OCI-LY7 (cell line): ENCODE results near the gene HOXB8. TPM values are rescaled to one million over a fixed set of nuclear protein-coding genes. Genes with fewer than 3 reads are reported as not detected.

ENCODE experiments used
- BruUV-seq: library from RNA; stranded (reverse); fragments of 400-500 nt; replicated peaks from 2 replicates; lab custom pipeline; 2021; lab: Mats Ljungman, UMichigan
- CTCF ChIA-PET: fragments of 300-600 bp; sonication (Branson Sonifier 250); formaldehyde crosslinking; loops from one replicate; lab custom pipeline; 2022; ENCODE audit warnings: antibody characterized with exemption; ENCODE audit not compliant: unreplicated experiment; lab: Charles Lee
- POLR2A ChIA-PET: fragments of 300-600 bp; sonication (Branson Sonifier 250); formaldehyde crosslinking; loops from one replicate; lab custom pipeline; 2022; ENCODE audit warnings: antibody characterized with exemption; lab: Charles Lee
- DNase-seq: peaks from one replicate; pipeline ENCODE4 v3.0.0-alpha.2; 2015; ENCODE audit warnings: low spot score
- H2AFZ ChIP-seq: fragments of 200-600 bp; sonication (generic), shearing (Covaris generic); 2 replicates; pipeline ENCODE4 v1.6.1; 2014; ENCODE audit warnings: mild to moderate bottlenecking, antibody characterized with exemption, low read length, moderate library complexity
- H3K27ac ChIP-seq: fragments of 200-600 bp; sonication (generic); 2 replicates; pipeline ENCODE4 v1.5.1; 2014; ENCODE audit warnings: mixed run types, low read depth, mild to moderate bottlenecking, moderate library complexity, low read length, inconsistent platforms; ENCODE audit not compliant: poor library complexity, severe bottlenecking
- H3K36me3 ChIP-seq: fragments of 200-600 bp; sonication (generic); 2 replicates; pipeline ENCODE4 v1.6.1; 2014; ENCODE audit warnings: mild to moderate bottlenecking, antibody characterized with exemption, low read length, moderate library complexity, mixed read lengths; ENCODE audit not compliant: insufficient read depth
- H3K4me1 ChIP-seq: fragments of 200-600 bp; sonication (generic); 2 replicates; pipeline ENCODE4 v1.5.1; 2014; ENCODE audit warnings: mild to moderate bottlenecking, low read length; ENCODE audit not compliant: insufficient read depth, poor library complexity, severe bottlenecking
- H3K4me2 ChIP-seq: fragments of 200-600 bp; sonication (generic); 2 replicates; pipeline ENCODE4 v1.6.1; 2014; ENCODE audit warnings: mild to moderate bottlenecking, low read length
- H3K4me3 ChIP-seq: fragments of 200-600 bp; sonication (generic); 2 replicates; pipeline ENCODE4 v1.5.1; 2014; ENCODE audit warnings: mild to moderate bottlenecking, low read depth, low read length; ENCODE audit not compliant: poor library complexity, severe bottlenecking
- H3K79me2 ChIP-seq: fragments of 200-600 bp; sonication (generic); 2 replicates; pipeline ENCODE4 v1.6.1; 2016; ENCODE audit warnings: low read depth, mild to moderate bottlenecking, low read length, moderate library complexity, mixed read lengths; ENCODE audit not compliant: insufficient read depth
- H3K9me2 ChIP-seq: fragments of 200-600 bp; sonication (generic); 2 replicates; pipeline ENCODE4 v1.6.1; 2016; ENCODE audit warnings: mild to moderate bottlenecking, low read length, mixed read lengths; ENCODE audit not compliant: insufficient read depth
- H3K9me3 ChIP-seq: fragments of 200-600 bp; sonication (generic); 2 replicates; pipeline ENCODE4 v1.6.1; 2014; ENCODE audit warnings: mild to moderate bottlenecking, mixed run types, low read length, mixed read lengths
- H4K20me1 ChIP-seq: fragments of 200-600 bp; sonication (generic); 2 replicates; pipeline ENCODE4 v1.6.1; 2014; ENCODE audit warnings: mild to moderate bottlenecking, antibody characterized with exemption, low read length, moderate library complexity, mixed read lengths; ENCODE audit not compliant: insufficient read depth
- EZH2phosphoT487 ChIP-seq: fragments of 200-600 bp; sonication (generic); IDR thresholded peaks from 2 replicates; pipeline ENCODE4 v1.6.1; 2018; ENCODE audit warnings: low read depth, borderline replicate concordance, mild to moderate bottlenecking, mixed run types, antibody characterized with exemption, low read length, moderate library complexity, mixed read lengths
- intact Hi-C: fragments of 100-400 bp; cut with micrococcal nuclease; formaldehyde crosslinking; loops from one replicate; pipeline ENCODE4 v1.10.0; 2022; ENCODE audit not compliant: unreplicated experiment
- total RNA-seq, 2 experiments: library from RNA; depleted of rRNA in 1 of 2; stranded (reverse); fragments of >200 nt in 1 of 2; shearing (Covaris generic) in 1 of 2; gene quantifications; 2 replicates each; pipeline ENCODE4 v1.2.3, GENCODE V29; 2014 to 2022
- TF ChIP-seq, protein P1 (sequence below): fragments of 200-600 bp; sonication (generic); conservative IDR thresholded peaks from 2 replicates; pipeline ENCODE4 v1.5.1; 2014; ENCODE audit warnings: mild to moderate bottlenecking, antibody characterized with exemption, low read length, moderate library complexity, mixed read lengths

Gene HOXB8
- total RNA-seq, 2 experiments from 2014 or later = not detected

DNA sequence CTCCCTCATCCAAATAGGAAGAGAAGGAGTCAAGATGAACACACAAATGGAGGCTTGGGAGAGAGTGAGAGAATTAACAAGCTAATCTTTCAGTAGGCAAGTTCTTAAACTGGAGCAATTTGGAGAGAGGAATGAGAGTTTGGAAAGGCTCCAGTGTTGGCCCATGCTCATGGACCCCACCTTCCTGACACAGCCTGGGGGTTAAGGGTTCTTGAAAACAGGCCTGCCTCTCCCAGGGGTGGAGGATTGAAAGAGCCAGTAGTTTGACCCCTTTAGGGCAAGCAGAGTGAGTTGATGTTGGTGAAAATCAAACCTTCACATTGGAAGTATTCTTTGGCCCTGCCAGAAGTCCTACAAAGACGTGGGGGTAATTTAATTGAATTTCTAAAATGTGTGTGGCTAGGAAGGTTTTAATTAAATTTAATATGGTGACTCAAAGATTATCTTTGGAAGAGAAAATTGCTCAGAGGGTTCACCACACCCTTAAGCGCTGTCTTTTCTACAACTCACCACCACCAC is 30.8 kb downstream of the HOXB8 start:
- ChIA-PET CTCF (no interaction called here), POLR2A (no interaction called here)
- Histone ChIP-seq H3K4me2 (no peak overlapping the region), H3K27ac (no peak overlapping the region), H3K9me3 (no peaks in the 10 kb centered on the region), H2AFZ (no peak overlapping the region), H4K20me1 (no peaks in the 10 kb centered on the region), H3K4me1 (peaks cover 34% of the 10 kb centered on the region), H3K79me2 (no peaks in the 10 kb centered on the region), H3K4me3 (no peak overlapping the region), H3K9me2 (no peaks in the 10 kb centered on the region), H3K36me3 (no peaks in the 10 kb centered on the region)
- intact Hi-C loops = no loop called here
- TF ChIP-seq EZH2phosphoT487 = no peak
- TF ChIP-seq, protein P1, sequence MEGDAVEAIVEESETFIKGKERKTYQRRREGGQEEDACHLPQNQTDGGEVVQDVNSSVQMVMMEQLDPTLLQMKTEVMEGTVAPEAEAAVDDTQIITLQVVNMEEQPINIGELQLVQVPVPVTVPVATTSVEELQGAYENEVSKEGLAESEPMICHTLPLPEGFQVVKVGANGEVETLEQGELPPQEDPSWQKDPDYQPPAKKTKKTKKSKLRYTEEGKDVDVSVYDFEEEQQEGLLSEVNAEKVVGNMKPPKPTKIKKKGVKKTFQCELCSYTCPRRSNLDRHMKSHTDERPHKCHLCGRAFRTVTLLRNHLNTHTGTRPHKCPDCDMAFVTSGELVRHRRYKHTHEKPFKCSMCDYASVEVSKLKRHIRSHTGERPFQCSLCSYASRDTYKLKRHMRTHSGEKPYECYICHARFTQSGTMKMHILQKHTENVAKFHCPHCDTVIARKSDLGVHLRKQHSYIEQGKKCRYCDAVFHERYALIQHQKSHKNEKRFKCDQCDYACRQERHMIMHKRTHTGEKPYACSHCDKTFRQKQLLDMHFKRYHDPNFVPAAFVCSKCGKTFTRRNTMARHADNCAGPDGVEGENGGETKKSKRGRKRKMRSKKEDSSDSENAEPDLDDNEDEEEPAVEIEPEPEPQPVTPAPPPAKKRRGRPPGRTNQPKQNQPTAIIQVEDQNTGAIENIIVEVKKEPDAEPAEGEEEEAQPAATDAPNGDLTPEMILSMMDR = no peak
- no peak for DNase-seq
- BruUV-seq = no TSS peak

DNA sequence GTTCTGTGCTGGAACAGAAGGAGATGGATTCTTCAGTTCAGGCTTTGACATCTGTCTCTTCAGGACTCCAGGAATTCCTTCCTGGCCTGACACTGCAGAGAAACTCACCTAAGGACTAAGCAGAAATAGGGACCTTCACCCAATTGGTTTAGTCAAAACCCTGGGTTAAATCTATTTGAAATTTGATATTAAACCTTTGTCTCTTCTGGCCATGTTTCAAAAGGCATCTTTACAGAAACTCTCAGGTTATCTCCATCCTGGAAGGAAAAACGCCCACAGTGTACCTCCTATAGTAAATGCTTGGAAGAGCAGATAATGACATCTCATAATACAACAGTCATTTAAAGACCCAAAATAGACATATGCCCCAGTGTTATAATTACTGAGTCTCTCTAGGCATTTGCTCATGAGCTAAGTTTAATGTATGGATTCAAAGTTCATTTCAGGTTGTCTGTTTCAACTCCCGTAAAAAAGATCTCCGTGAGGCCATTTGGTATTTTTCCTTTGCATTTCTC is 31.3 kb downstream of the HOXB8 start:
- ChIA-PET POLR2A (no interaction called here), CTCF (no interaction called here)
- Histone ChIP-seq H4K20me1 (no peaks in the 10 kb centered on the region), H3K4me3 (no peak overlapping the region), H3K9me2 (no peaks in the 10 kb centered on the region), H3K9me3 (no peaks in the 10 kb centered on the region), H2AFZ (no peak overlapping the region), H3K27ac (no peak overlapping the region), H3K4me2 (no peak overlapping the region), H3K4me1 (peaks cover 40% of the 10 kb centered on the region), H3K36me3 (no peaks in the 10 kb centered on the region), H3K79me2 (no peaks in the 10 kb centered on the region)
- TF ChIP-seq, protein P1 = no peak
- TF ChIP-seq EZH2phosphoT487 = no peak
- intact Hi-C loops = no loop called here
- no TSS peak for BruUV-seq
- DNase-seq = no peak

DNA sequence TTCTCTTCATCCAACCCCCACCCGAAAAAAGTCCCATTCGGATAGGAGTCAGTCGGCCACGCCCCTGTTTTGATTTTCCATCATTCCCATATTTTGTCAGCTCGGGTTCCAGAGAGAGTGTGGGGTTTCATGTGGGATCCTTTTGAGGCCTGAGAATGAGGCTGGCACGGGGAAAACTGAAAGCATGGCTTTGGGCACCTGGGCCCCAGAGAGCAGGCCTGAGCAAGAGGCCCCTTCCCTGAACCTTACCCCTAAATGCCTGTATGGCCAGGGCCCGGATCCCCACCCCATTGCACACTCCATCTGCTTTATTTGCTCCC is 32.4 kb downstream of the HOXB8 start:
- Histone ChIP-seq H4K20me1 (no peaks in the 10 kb centered on the region), H3K9me3 (no peaks in the 10 kb centered on the region), H3K36me3 (no peaks in the 10 kb centered on the region), H3K9me2 (no peaks in the 10 kb centered on the region), H3K4me3 (no peak overlapping the region), H3K27ac (no peak overlapping the region), H3K4me2 (no peak overlapping the region), H2AFZ (no peak overlapping the region), H3K79me2 (no peaks in the 10 kb centered on the region), H3K4me1 (peaks cover 35% of the 10 kb centered on the region)
- TF ChIP-seq, protein P1 = no peak
- no peak for TF ChIP-seq EZH2phosphoT487
- BruUV-seq = no TSS peak
- CTCF ChIA-PET = no interaction called here
- intact Hi-C loops = no loop called here
- DNase-seq = no peak
- POLR2A ChIA-PET = interaction anchor here (0.6 kb wide), 1 partner anchor 1076 kb away, joined by 3 read pairs; no protein-coding TSS in a partner anchor
